T-cell (primary cell): ENCODE data around the gene CCDC106. TPM values are rescaled to one million over a fixed set of nuclear protein-coding genes. Genes with fewer than 3 reads are reported as not detected.

ENCODE experiments used
- ATAC-seq, 4 experiments: fragments of 200-7000 bp in 3 of 4; fragments of 150-1000 bp in 1 of 4; cut with Tn5 transposase; replicated peaks in 1 of 4; 1 replicate in 3 of 4; 2 replicates in 1 of 4; pipeline ENCODE4 v1.10.0; 2021; ENCODE audit warnings: moderate library complexity in 3 of 4, mild to moderate bottlenecking in 2 of 4, moderate number of reproducible peaks in 1 of 4
- CTCF ChIA-PET, 2 donors: fragments of 300-600 bp; sonication (Branson Sonifier 250); formaldehyde crosslinking; loops; one replicate each; lab custom pipeline; 2022; ENCODE audit warnings: antibody characterized with exemption in 2 of 2; lab: Charles Lee
- POLR2A ChIA-PET, 2 donors: fragments of 300-600 bp; sonication (Branson Sonifier 250); formaldehyde crosslinking; loops; one replicate each; lab custom pipeline; 2022; ENCODE audit warnings: antibody characterized with exemption in 2 of 2; lab: Charles Lee
- DNase-seq, 35 experiments: peaks; one replicate each; pipeline versions ENCODE4 v3.0.0 to v3.0.0-alpha.2; 2013 to 2023
- H3K27ac ChIP-seq: one replicate; pipeline ENCODE4 v1.5.1; 2013; ENCODE audit warnings: low read length
- H3K27me3 ChIP-seq, 2 experiments: replicated peaks in 1 of 2; 1 replicate in 1 of 2; 2 replicates in 1 of 2; pipeline versions ENCODE4 v1.6.1 to v1.7.0; 2013; ENCODE audit warnings: low read length in 1 of 2, mixed read lengths in 1 of 2; ENCODE audit not compliant: control insufficient read depth in 2 of 2, insufficient read depth in 2 of 2; ENCODE audit errors: extremely low read depth in 1 of 2
- H3K36me3 ChIP-seq, 2 donors: 1 replicate in 1 of 2; 2 replicates in 1 of 2; pipeline versions ENCODE4 v1.6.1 to v1.7.0; 2013; ENCODE audit warnings: low read length in 1 of 2; ENCODE audit not compliant: control insufficient read depth in 2 of 2, insufficient read depth in 1 of 2; ENCODE audit errors: extremely low read depth in 1 of 2
- H3K4me1 ChIP-seq, 2 experiments: 1 replicate in 1 of 2; 2 replicates in 1 of 2; pipeline versions ENCODE4 v1.6.1 to v1.7.0; 2013; ENCODE audit warnings: low read length in 2 of 2, mixed read lengths in 1 of 2; ENCODE audit not compliant: insufficient read depth in 2 of 2, control insufficient read depth in 1 of 2; ENCODE audit errors: extremely low read depth in 1 of 2
- H3K4me3 ChIP-seq, 2 donors: 1 replicate in 1 of 2; 2 replicates in 1 of 2; pipeline versions ENCODE4 v1.5.1 to v1.7.0; 2013; ENCODE audit warnings: mild to moderate bottlenecking in 2 of 2, low read length in 1 of 2, moderate library complexity in 1 of 2; ENCODE audit not compliant: control insufficient read depth in 1 of 2; ENCODE audit errors: extremely low read depth in 1 of 2
- H3K9me3 ChIP-seq: 2 replicates; pipeline ENCODE4 v1.7.0; 2013
- H3K27ac Mint-ChIP-seq, 2 donors: one replicate each; pipeline ENCODE4 v1.8.0; 2020 to 2021; ENCODE audit warnings: mild to moderate bottlenecking in 2 of 2, mixed read lengths in 2 of 2
- H3K27me3 Mint-ChIP-seq, 2 donors: one replicate each; pipeline ENCODE4 v1.8.0; 2021 to 2022; ENCODE audit warnings: mixed read lengths in 2 of 2
- H3K36me3 Mint-ChIP-seq: one replicate; pipeline ENCODE4 v1.8.0; 2021; ENCODE audit warnings: mixed read lengths
- H3K4me1 Mint-ChIP-seq, 3 donors: one replicate each; pipeline ENCODE4 v1.8.0; 2020 to 2022; ENCODE audit warnings: mixed read lengths in 3 of 3, mild to moderate bottlenecking in 1 of 3
- H3K4me3 Mint-ChIP-seq, 3 donors: one replicate each; pipeline ENCODE4 v1.8.0; 2020 to 2022; ENCODE audit warnings: mild to moderate bottlenecking in 3 of 3, mixed read lengths in 3 of 3, moderate library complexity in 3 of 3
- H3K9me3 Mint-ChIP-seq, 3 donors: one replicate each; pipeline ENCODE4 v1.8.0; 2020 to 2022; ENCODE audit warnings: mixed read lengths in 3 of 3
- WGBS: methylation state at CpG from one replicate; pipeline ENCODE4 v1.1.5; 2013; ENCODE audit warnings: missing lambda C conversion rate; ENCODE audit not compliant: insufficient coverage; 5-methylcytosine and 5-hydroxymethylcytosine counted together
- total RNA-seq, 35 experiments: library from RNA in 6 of 35; stranded (reverse) in 6 of 35; fragments of 120-200 nt in 1 of 35; gene quantifications; one replicate each; pipeline versions ENCODE4 v1.2.1 to v1.2.4 and lab custom pipeline; 2013 to 2026

The CCDC106 gene
- total RNA-seq, 5 donors from 2014 or later (not counting 1 experiment from before 2014, with no cell fraction given): 1.7 to 4.7 (median 3.8) TPM

DNA sequence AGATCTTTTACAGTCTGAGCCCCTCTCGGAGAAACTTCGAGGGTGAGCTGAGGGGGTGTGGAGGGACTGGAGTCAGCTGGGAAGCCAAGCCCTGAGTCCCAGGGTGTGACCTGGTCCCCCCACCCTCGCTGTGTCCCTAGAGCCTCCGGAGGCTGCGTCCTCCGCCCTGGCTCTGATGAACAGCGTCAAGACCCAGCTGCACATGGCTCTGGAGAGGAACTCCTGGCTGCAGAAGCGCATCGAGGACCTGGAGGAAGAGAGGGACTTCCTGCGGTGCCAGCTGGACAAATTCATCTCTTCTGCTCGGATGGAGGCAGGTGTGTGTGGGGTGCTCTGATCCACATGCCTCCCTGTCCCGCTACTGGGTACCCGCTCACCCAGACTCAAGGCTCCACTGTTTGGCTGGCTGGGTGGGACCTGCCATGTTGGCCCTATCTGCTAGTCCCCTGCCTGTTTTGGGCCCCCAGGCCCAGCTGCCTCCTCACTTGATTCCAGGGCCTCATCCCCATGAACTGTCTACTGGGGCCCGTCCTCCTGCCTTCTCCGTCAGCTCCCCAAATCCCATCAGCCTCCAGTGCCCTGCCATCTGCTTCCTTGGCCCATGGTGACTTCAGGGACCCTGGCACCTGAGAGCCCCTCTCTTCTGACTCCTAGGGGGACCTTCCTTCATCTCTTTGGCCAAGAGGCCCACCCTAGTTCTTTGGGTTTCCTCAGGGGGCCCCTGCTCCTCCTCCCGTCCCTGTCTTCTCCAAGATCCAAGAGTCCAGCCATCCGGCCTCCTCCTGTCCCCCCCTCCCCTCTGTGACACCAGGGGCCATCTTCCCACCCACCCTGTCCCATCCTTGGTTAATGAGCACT lies 1.5 kb downstream of the CCDC106 start:
- DNase-seq: no peak
- H3K4me1 Mint-ChIP-seq: peaks cover 35 to 42% (median 36%) of the 10 kb centered on the region in 3 donors
- ChIA-PET CTCF (interaction anchor here in 1 of 2 donors (1.0 kb wide), 1 partner anchor 17 kb away, joined by 4 read pairs; no protein-coding TSS in a partner anchor), POLR2A (no interaction called here)
- Histone ChIP-seq H3K27ac (no peak overlapping the region), H3K4me1 (peaks cover 8 to 45% of the 10 kb centered on the region in 2 experiments), H3K4me3 (no peak overlapping the region), H3K27me3 (peaks cover 0 to 11% of the 10 kb centered on the region in 2 experiments), H3K9me3 (no peaks in the 10 kb centered on the region), H3K36me3 (peaks cover 10% of the 10 kb centered on the region in 2 donors)
- H3K27ac Mint-ChIP-seq: peak overlapping the region; percentile 46 to 74
- H3K36me3 Mint-ChIP-seq: peaks cover 4% of the 10 kb centered on the region
- no peak for ATAC-seq
- 89% methylated on average over 17 of the region's 17 CpGs for WGBS
- H3K4me3 Mint-ChIP-seq: peak overlapping the region; percentile 59 to 82 (median 74)
- H3K9me3 Mint-ChIP-seq: no peaks in the 10 kb centered on the region
- no peaks in the 10 kb centered on the region for H3K27me3 Mint-ChIP-seq

DNA sequence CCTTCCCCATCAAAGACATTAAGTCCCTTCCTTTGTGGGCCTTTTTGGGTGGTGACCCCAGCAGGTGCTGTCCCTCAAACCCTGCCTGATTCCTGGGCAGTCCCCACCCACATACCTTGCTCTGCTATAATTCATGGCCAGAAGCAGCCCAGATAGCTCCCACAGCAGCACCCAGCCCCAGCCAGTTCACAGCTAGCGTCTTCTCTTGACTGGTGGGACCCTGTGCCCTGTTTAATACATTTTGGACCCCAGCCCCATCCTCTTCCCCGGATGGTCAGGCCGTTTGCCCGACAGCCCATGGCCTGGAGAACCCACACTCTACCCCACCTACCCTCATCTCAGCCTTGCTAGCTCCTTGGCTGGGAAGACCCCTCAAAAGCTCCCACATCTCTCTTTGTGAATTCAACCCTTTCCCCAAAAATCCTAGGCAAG lies 2.1 kb downstream of the CCDC106 start:
- H3K36me3 Mint-ChIP-seq: peaks cover 4% of the 10 kb centered on the region
- H3K27ac Mint-ChIP-seq: peak overlapping the region in 1 of 2 donors; percentile 24
- Histone ChIP-seq H3K36me3 (peaks cover 4% of the 10 kb centered on the region in 2 donors), H3K4me3 (no peak overlapping the region), H3K27me3 (peaks cover 0 to 11% of the 10 kb centered on the region in 2 experiments), H3K9me3 (no peaks in the 10 kb centered on the region), H3K27ac (no peak overlapping the region), H3K4me1 (peaks cover 4 to 38% of the 10 kb centered on the region in 2 experiments)
- no peaks in the 10 kb centered on the region for H3K27me3 Mint-ChIP-seq
- peaks cover 34 to 40% (median 35%) of the 10 kb centered on the region in 3 donors for H3K4me1 Mint-ChIP-seq
- WGBS: 81% methylated on average over 4 of the region's 4 CpGs
- ChIA-PET CTCF (interaction anchor here in 1 of 2 donors (1.0 kb wide), 1 partner anchor 17 kb away, joined by 4 read pairs; no protein-coding TSS in a partner anchor), POLR2A (no interaction called here)
- DNase-seq (no peak), ATAC-seq (no peak)
- H3K4me3 Mint-ChIP-seq: peak overlapping the region; percentile 41 to 82 (median 47)
- H3K9me3 Mint-ChIP-seq: no peaks in the 10 kb centered on the region

DNA sequence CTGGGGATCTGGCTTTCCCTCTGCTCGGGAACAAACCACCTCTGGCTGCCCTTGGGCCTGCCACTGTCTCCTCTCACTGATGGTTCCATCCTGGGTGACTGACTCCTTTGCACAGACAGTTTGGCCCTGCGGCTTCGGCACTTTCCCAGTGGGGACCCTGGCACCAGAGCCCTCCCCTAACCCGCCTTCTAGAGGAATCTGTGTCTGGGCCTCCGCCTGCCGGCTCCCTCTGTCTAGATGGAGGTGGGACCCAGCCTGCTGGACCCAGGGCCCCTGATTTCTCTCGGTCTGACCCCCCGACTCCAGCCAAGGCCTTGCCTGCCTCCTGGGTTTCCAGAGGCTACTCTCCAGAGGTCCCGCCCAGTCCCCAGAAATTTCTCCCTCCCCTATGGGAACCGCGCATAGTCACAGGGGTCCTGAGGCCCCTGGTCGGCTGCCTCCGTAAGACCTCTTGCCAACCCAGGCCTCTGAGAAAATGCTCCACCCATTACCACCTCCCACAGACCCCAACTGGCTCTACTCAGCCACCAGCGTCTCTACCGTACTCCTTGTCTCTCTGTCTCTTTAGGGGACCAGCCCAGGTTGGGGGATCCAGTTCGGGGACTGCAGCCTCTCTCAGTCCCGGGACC lies 2.7 kb downstream of the CCDC106 start:
- ChIA-PET CTCF (interaction anchor here in 1 of 2 donors (1.0 kb wide), 1 partner anchor 18 kb away, joined by 4 read pairs; no protein-coding TSS in a partner anchor), POLR2A (no interaction called here)
- no peaks in the 10 kb centered on the region for H3K9me3 ChIP-seq
- H3K4me1 ChIP-seq: peaks cover 2 to 39% of the 10 kb centered on the region in 2 experiments
- WGBS: 97% methylated on average over 11 of the region's 17 CpGs
- ATAC-seq: no peak
- Mint-ChIP-seq H3K27me3 (no peaks in the 10 kb centered on the region), H3K27ac (peak overlapping the region in 1 of 2 donors; percentile 24), H3K4me1 (peaks cover 31 to 37% (median 37%) of the 10 kb centered on the region in 3 donors), H3K9me3 (no peaks in the 10 kb centered on the region), H3K4me3 (peak overlapping the region in 2 of 3 donors; percentile 47 to 82), H3K36me3 (no peaks in the 10 kb centered on the region)
- H3K4me3 ChIP-seq: no peak overlapping the region
- no peak overlapping the region for H3K27ac ChIP-seq
- H3K36me3 ChIP-seq: no peaks in the 10 kb centered on the region
- peaks cover 0 to 11% of the 10 kb centered on the region in 2 experiments for H3K27me3 ChIP-seq
- DNase-seq: no peak

- no peak overlapping the region for H3K27ac ChIP-seq
- H3K4me3 Mint-ChIP-seq: peak overlapping the region in 1 of 3 donors; percentile 82
- H3K9me3 ChIP-seq: no peaks in the 10 kb centered on the region
- peaks cover 35 to 42% (median 42%) of the 10 kb centered on the region in 3 donors for H3K4me1 Mint-ChIP-seq
- no peak for DNase-seq
- CTCF ChIA-PET: no interaction called here
- H3K4me1 ChIP-seq: peaks cover 4 to 45% of the 10 kb centered on the region in 2 experiments
- peaks cover 0 to 11% of the 10 kb centered on the region in 2 experiments for H3K27me3 ChIP-seq
- H3K36me3 Mint-ChIP-seq: peaks cover 4% of the 10 kb centered on the region
- no peaks in the 10 kb centered on the region for H3K27me3 Mint-ChIP-seq
- no peak overlapping the region for H3K4me3 ChIP-seq
- H3K9me3 Mint-ChIP-seq: no peaks in the 10 kb centered on the region
- POLR2A ChIA-PET: no interaction called here
- WGBS: 100% methylated on average over 4 of the region's 18 CpGs
- H3K27ac Mint-ChIP-seq: no peak overlapping the region
- no peaks in the 10 kb centered on the region for H3K36me3 ChIP-seq
- ATAC-seq: no peak
Measured at GRCh38 chr19:55651236-55651635, 3.2 kb downstream of the CCDC106 start.

- Mint-ChIP-seq H3K27me3 (no peaks in the 10 kb centered on the region), H3K4me3 (peak overlapping the region in 2 of 3 donors; percentile 28 to 30), H3K9me3 (no peaks in the 10 kb centered on the region), H3K4me1 (peaks cover 42 to 50% (median 47%) of the 10 kb centered on the region in 3 donors), H3K27ac (peak overlapping the region in 1 of 2 donors; percentile 11), H3K36me3 (peaks cover 5% of the 10 kb centered on the region)
- ChIA-PET CTCF (interaction anchor here (0.5 to 0.9 kb wide), 11 partner anchors 8 to 1554 kb away, joined by 3 to 12 read pairs (median 4); no protein-coding TSS in a partner anchor), POLR2A (no interaction called here)
- ATAC-seq (no peak), DNase-seq (peak in 2 of 35 experiments; percentile 19 to 34)
- no peaks in the 10 kb centered on the region for H3K9me3 ChIP-seq
- H3K27ac ChIP-seq: no peak overlapping the region
- 93% methylated on average over 49 of the region's 71 CpGs for WGBS
- H3K4me3 ChIP-seq: no peak overlapping the region
- peaks cover 0 to 11% of the 10 kb centered on the region in 2 experiments for H3K27me3 ChIP-seq
- H3K4me1 ChIP-seq: peaks cover 16 to 49% of the 10 kb centered on the region in 2 experiments
- H3K36me3 ChIP-seq: peaks cover 0 to 3% of the 10 kb centered on the region in 2 donors
Measured at GRCh38 chr19:55652311-55653128, 4.5 kb downstream of the CCDC106 start.
